ENCODE results near the gene LENEP. TPM values are rescaled to one million over a fixed set of nuclear protein-coding genes. Genes with fewer than 3 reads are reported as not detected.
A peak's percentile ranks its signal among the peaks of the same experiment; 100 is the strongest.

Gene LENEP

GRCh38 chr1:155043793-155044192 is 50.4 kb downstream of the LENEP start:
- H3K36me3 ChIP-seq (replicated peaks in 1 of 2; ENCODE audit: control insufficient read depth in 2 of 2, insufficient read depth in 2 of 2, low read length in 2 of 2): no peaks in the 10 kb centered on the region
- H3K9ac ChIP-seq (ENCODE audit: low read depth, low read length, poor library complexity): no peak overlapping the region
- no peak overlapping the region for H3K4me2 ChIP-seq (ENCODE audit: insufficient read depth, low read length, poor library complexity, severe bottlenecking)
- no peak for DNase-seq (ENCODE audit: low spot score)
- H2AFZ ChIP-seq (ENCODE audit: low read length): no peak overlapping the region
- H2BK5ac ChIP-seq (ENCODE audit: low read length): no peak overlapping the region
- H4K8ac ChIP-seq (ENCODE audit: low read depth, low read length): no peak overlapping the region
- H3K23ac ChIP-seq (ENCODE audit: low read depth, low read length, poor library complexity): no peak overlapping the region
- no peak overlapping the region for H3K4me3 ChIP-seq (ENCODE audit: low read length in 2 of 2)
- no CpG with 5 or more reads among the region's 3 CpGs for WGBS, 2 donors (ENCODE audit: extremely low coverage in 2 of 2, insufficient read length in 2 of 2, insufficient replicate concordance in 1 of 2)
- peaks cover 0 to 3% of the 10 kb centered on the region in 2 donors for H3K9me3 ChIP-seq (replicated peaks in 1 of 2; ENCODE audit: control insufficient read depth in 2 of 2, insufficient read depth in 1 of 2, low read depth in 1 of 2, low read length in 2 of 2)
- no peak overlapping the region for H2BK12ac ChIP-seq (ENCODE audit: low read length)
- H2BK120ac ChIP-seq (ENCODE audit: low read depth, low read length): no peak overlapping the region
- H3K4ac ChIP-seq (ENCODE audit: low read length): no peak overlapping the region
- H3K14ac ChIP-seq (ENCODE audit: low read length): no peak overlapping the region
- H3K27ac ChIP-seq (replicated peaks; ENCODE audit: low read length): no peak overlapping the region
- no peaks in the 10 kb centered on the region for H3K27me3 ChIP-seq (ENCODE audit: control insufficient read depth in 3 of 3, insufficient read depth in 3 of 3, low read depth in 1 of 3, low read length in 3 of 3)
- peaks cover 8 to 10% of the 10 kb centered on the region in 2 donors for H3K4me1 ChIP-seq (ENCODE audit: control insufficient read depth in 2 of 2, insufficient read depth in 1 of 2, low read depth in 1 of 2, low read length in 2 of 2)
- peak overlapping the region; percentile 67 for H2AK5ac ChIP-seq (ENCODE audit: low read depth, low read length)
- H3K79me1 ChIP-seq (ENCODE audit: low read depth, low read length): no peaks in the 10 kb centered on the region
- no peak overlapping the region for H4K91ac ChIP-seq (ENCODE audit: low read depth, low read length, poor library complexity)
- no peak overlapping the region for H2BK15ac ChIP-seq (ENCODE audit: low read length)
- no peak overlapping the region for H3K18ac ChIP-seq (ENCODE audit: low read length)

Small RNA genes within 50 kb of the gene (small RNA-seq; reads per million reads assigned to genes)
- gene MIR4258 (ENCODE audit: insufficient read depth) (not detected), gene RF00017 (ENCODE audit: insufficient read depth) (not detected)
